ENCODE data around the gene MLPH.

DNA sequence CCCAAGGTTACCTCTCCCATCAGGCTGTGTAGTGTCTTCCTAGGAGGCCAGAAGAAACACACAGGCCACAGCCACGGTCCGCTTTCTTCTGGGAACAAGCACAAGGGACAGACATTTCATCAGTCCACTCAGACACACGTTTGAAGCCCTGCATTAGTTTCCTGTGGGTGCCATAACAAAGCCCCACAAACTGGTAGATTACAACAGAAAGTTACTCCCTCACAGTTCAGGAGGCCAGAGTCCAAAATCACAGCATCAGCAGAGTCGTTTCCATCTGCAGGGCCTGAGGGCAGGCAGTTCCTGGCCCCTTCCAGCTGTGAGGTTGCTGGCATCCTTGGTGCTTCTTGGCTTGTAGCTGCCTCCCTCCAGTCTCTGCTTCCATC is 70.6 kb downstream of the MLPH start:
- TF ChIP-seq, protein P1, sequence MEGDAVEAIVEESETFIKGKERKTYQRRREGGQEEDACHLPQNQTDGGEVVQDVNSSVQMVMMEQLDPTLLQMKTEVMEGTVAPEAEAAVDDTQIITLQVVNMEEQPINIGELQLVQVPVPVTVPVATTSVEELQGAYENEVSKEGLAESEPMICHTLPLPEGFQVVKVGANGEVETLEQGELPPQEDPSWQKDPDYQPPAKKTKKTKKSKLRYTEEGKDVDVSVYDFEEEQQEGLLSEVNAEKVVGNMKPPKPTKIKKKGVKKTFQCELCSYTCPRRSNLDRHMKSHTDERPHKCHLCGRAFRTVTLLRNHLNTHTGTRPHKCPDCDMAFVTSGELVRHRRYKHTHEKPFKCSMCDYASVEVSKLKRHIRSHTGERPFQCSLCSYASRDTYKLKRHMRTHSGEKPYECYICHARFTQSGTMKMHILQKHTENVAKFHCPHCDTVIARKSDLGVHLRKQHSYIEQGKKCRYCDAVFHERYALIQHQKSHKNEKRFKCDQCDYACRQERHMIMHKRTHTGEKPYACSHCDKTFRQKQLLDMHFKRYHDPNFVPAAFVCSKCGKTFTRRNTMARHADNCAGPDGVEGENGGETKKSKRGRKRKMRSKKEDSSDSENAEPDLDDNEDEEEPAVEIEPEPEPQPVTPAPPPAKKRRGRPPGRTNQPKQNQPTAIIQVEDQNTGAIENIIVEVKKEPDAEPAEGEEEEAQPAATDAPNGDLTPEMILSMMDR (IDR thresholded peaks at IDR 0.05): no peak
- TF ChIP-seq POLR2A (IDR thresholded peaks at IDR 0.05): no peak
- no peak for TF ChIP-seq POLR2AphosphoS5 (IDR thresholded peaks at IDR 0.05)

Measured in breast epithelium (tissue), 3 donors.